K562 (cell line): ENCODE results near the gene NBEAL2. TPM values are rescaled to one million over a fixed set of nuclear protein-coding genes. Genes with fewer than 3 reads are reported as not detected.

Experiments used
- ATF2 ChIP-seq: sonication (generic); formaldehyde crosslinking; IDR thresholded peaks from 2 replicates; pipeline ENCODE4 v1.8.1; 2022; ENCODE audit warnings: missing genetic modification reagents
- CBFA2T2 ChIP-seq: fragments of 450-650 bp; conservative IDR thresholded peaks from 2 replicates; pipeline ENCODE4 v1.6.1; 2017; ENCODE audit warnings: mild to moderate bottlenecking
- CHD2 ChIP-seq: IDR thresholded peaks from 2 replicates; pipeline ENCODE4 v1.6.1; 2011; ENCODE audit warnings: low read depth, low read length
- ELF2 ChIP-seq: fragments of 250-450 bp; sonication (Bioruptor Pico); IDR thresholded peaks from 2 replicates; pipeline ENCODE4 v1.5.0; 2021; ENCODE audit warnings: mild to moderate bottlenecking
- FOSL1 ChIP-seq: fragments of 200-800 bp; sonication (Bioruptor generic); conservative IDR thresholded peaks from 2 replicates; pipeline ENCODE4 v1.6.1; 2016; ENCODE audit warnings: missing genetic modification characterization, missing compliant biosample characterization
- HCFC1 ChIP-seq: IDR thresholded peaks from 2 replicates; pipeline ENCODE4 v1.6.1; 2012; ENCODE audit warnings: low read depth, low read length, improper control_type of control experiment
- HDAC6 ChIP-seq: IDR thresholded peaks from 2 replicates; pipeline ENCODE4 v1.6.1; 2012; ENCODE audit warnings: low read depth, mild to moderate bottlenecking, control low read depth, inconsistent platforms, low read length, moderate library complexity
- HLTF ChIP-seq: fragments of 450-650 bp; IDR thresholded peaks from 2 replicates; pipeline ENCODE4 v1.6.1; 2016
- MNT ChIP-seq, 2 experiments: fragments of 450-650 bp; conservative IDR thresholded peaks; 2 replicates each; pipeline ENCODE4 v1.6.1; 2017; ENCODE audit warnings: mild to moderate bottlenecking in 2 of 2, moderate library complexity in 2 of 2
- MTA3 ChIP-seq: fragments of 450-650 bp; formaldehyde crosslinking; IDR thresholded peaks from 2 replicates; pipeline ENCODE4 v1.6.1; 2017; ENCODE audit warnings: mild to moderate bottlenecking, borderline replicate concordance
- NR2F6 ChIP-seq: fragments of 450-650 bp; formaldehyde crosslinking; IDR thresholded peaks from 2 replicates; pipeline ENCODE4 v1.4.0; 2020; ENCODE audit warnings: mild to moderate bottlenecking
- POLR2B ChIP-seq: fragments of 450-650 bp; IDR thresholded peaks from 2 replicates; pipeline ENCODE4 v1.6.1; 2018; ENCODE audit warnings: low read depth; ENCODE audit not compliant: partially characterized antibody
- SRSF7 ChIP-seq: fragments of 200-400 bp; formaldehyde crosslinking; optimal IDR thresholded peaks from 2 replicates; pipeline ENCODE3; 2017; ENCODE audit warnings: mild to moderate bottlenecking, low read depth, low read length
- TBP ChIP-seq: optimal IDR thresholded peaks from 2 replicates; pipeline ENCODE3; 2011; ENCODE audit warnings: low read depth, low read length, improper control_type of control experiment
- ZNF318 ChIP-seq, 2 experiments: fragments of 450-650 bp; IDR thresholded peaks; 2 replicates each; pipeline ENCODE4 v1.6.1; 2016; ENCODE audit warnings: mild to moderate bottlenecking in 2 of 2, borderline replicate concordance in 1 of 2, low read depth in 1 of 2, moderate library complexity in 1 of 2
- ZNF395 ChIP-seq: fragments of 200-800 bp; sonication (Bioruptor generic); IDR thresholded peaks from 2 replicates; pipeline ENCODE4 v1.6.1; 2017; ENCODE audit warnings: missing genetic modification characterization, missing compliant biosample characterization
- ZNF445 ChIP-seq: fragments of 250-450 bp; sonication (Bioruptor Pico); IDR thresholded peaks from 2 replicates; pipeline ENCODE4 v1.4.0; 2020; ENCODE audit warnings: low read depth, mild to moderate bottlenecking, moderate library complexity
- polyA plus RNA-seq, 8 experiments: library from polyadenylated mRNA; depleted of rRNA in 4 of 8; stranded (reverse) in 5 of 8; unstranded in 3 of 8; fragments of >200 nt; fragmentation: Nextera tagmentation in 2 of 8; fragmentation: Illumina TruSeq in 1 of 8; extraction: Ambion mirVana in 2 of 8; extraction: Trizol in 1 of 8; gene quantifications; 2 replicates each; pipeline versions ENCODE4 v1.2.1 to v1.2.3, GENCODE V29; 2011 to 2014; ENCODE audit warnings: inconsistent platforms in 1 of 8, missing spikeins in 1 of 8
- total RNA-seq, 7 experiments: library from RNA; depleted of rRNA in 6 of 7; stranded (reverse); fragments of >200 nt in 6 of 7; fragmentation: Illumina TruSeq in 2 of 7; extraction: Trizol in 2 of 7; gene quantifications; 2 replicates each; pipeline versions ENCODE4 v1.2.1 to v1.2.3, GENCODE V29; 2011 to 2021; ENCODE audit warnings: low replicate concordance in 1 of 7

Gene NBEAL2
- total and polyA plus RNA-seq, 9 of the 15 experiments (the other 6 are each of a cell fraction or from before 2014, with no cell fraction given), result 0.06 to 114 (median 29.6) TPM

GRCh38 chr3:46987319-46987742 lies 7.9 kb downstream of the NBEAL2 start (continued):
- TF ChIP-seq MNT (conservative IDR thresholded peaks at IDR 0.05) (no peak), ZNF445 (CRISPR knock-in tag) (no peak), MTA3 (no peak), ELF2 (CRISPR knock-in tag) (no peak), CHD2 (no peak), HLTF (no peak), NR2F6 (CRISPR knock-in tag) (no peak), ZNF318 (IDR thresholded peaks at IDR 0.05; ENCODE audit: borderline replicate concordance in 1 of 2, low read depth in 1 of 2) (peak in 1 of 2 experiments; percentile 60; a peak in 2 of 4 replicates), ZNF395 (CRISPR knock-in tag) (peak; percentile 23; the same call in 1 of the 2 replicates), SRSF7 (no peak), TBP (peak; percentile 75), HDAC6 (no peak), POLR2B (peak; percentile 31), ATF2 (CRISPR knock-in tag) (no peak), CBFA2T2 (no peak), FOSL1 (tag) (peak; percentile 76; the same call in 1 of the 2 replicates), HCFC1 (no peak; the same call in 1 of the 2 replicates)
